HG02970 (cell line): ENCODE results near the gene CSNK1G2.

ENCODE experiments used
- ATAC-seq: cut with Tn5 transposase; IDR thresholded peaks from one replicate; pipeline ENCODE4 v1.9.1; 2021; ENCODE audit warnings: mild to moderate bottlenecking, moderate library complexity, moderate number of reproducible peaks; ENCODE audit not compliant: unreplicated experiment, low FRiP score

CSNK1G2 gene

GRCh38 chr19:1917926-1918325 is 23.0 kb upstream of the CSNK1G2 start:
- ATAC-seq: no peak

- no peak for ATAC-seq
These were observed 22.0 kb upstream of the CSNK1G2 start for GRCh38 chr19:1918975-1919374.

- no peak for ATAC-seq
These were observed 20.3 kb upstream of the CSNK1G2 start for GRCh38 chr19:1920644-1921043.

DNA sequence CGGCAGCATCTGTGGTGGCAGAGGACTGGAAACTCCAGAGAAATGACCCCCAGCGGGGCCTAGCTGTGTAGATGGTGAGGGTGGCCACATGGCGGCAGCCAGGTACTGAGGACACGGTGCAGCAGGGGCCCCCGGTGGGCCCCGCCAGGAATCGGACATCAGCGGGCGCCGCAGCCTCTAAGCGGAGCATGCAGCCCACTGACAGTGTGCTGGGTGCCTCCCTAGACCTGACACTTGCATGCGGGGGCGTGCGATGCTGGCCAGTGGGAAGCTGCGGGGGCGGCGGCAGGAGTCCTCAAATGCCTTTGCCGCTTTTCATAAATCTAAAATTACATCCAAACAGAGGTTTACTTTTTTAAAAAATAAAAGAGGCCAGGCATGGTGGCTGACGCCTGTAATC is 19.6 kb upstream of the CSNK1G2 start:
- no peak for ATAC-seq

DNA sequence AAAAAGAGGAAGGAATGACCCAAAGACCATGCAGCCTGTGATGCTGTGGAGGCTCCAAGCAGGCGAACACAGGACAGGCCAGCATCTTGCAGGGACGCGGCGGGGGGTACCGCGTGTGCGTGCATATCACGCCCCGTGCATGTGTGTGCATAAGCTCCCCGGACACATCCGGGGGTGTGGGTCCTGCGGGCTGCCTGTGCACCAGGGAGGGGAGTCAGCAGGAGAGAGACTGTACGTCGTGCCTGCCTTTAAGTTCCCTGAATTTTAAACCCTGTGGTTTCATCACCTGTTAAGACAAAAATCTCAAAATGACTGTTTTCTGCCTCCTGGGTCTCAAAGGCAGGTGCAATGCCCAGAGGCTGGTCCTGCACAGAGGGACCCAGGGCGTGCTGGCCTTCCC is 19.1 kb upstream of the CSNK1G2 start:
- no peak for ATAC-seq

DNA sequence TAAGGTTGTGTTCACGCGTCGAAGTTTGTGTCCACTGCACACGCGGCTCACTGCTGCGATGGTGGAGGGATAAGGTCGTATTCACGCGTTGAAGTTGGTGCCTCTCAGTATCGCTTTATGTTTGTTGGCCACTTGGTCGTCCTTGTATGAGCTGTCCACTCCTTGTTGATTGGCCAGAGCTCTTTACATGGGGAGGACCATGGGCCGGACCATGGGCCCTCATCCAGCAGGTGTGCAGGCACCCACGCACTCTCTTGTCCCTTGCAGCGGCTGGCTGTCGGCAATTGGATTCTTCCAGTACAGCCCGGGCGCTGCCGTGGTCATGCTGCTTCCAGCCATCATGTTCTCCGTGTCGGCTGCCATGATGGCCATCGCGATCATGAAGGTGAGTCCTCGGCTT is 18.2 kb upstream of the CSNK1G2 start:
- no peak for ATAC-seq

GRCh38 chr19:1923319-1923718 is 17.7 kb upstream of the CSNK1G2 start:
- ATAC-seq: no peak

GRCh38 chr19:1924320-1924961 is 16.5 kb upstream of the CSNK1G2 start:
- no peak for ATAC-seq

DNA sequence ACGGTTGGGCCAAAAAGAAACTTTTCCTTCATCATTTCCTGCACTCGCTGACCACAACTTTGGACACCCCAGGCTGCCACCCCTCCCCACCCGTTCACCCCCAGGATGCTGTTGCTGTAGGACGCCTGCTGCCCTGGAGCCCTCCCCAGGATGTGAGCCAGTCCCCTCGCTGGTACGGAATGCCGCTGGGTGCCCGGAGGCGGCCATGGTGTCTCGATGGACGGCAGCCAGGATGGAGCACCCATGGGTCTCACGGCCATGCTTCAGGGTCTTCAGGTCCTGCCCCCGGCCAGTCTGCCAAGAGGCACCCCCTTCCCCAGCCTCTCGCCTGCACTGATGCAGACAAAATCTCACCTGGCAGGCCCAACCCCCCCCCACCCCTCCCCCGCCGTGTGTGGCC is 15.4 kb upstream of the CSNK1G2 start:
- ATAC-seq: no peak

GRCh38 chr19:1929021-1929742 is 11.8 kb upstream of the CSNK1G2 start:
- no peak for ATAC-seq

GRCh38 chr19:1931445-1931844 is 9.5 kb upstream of the CSNK1G2 start:
- ATAC-seq: no peak

GRCh38 chr19:1932395-1932794 is 8.6 kb upstream of the CSNK1G2 start:
- ATAC-seq: no peak

DNA sequence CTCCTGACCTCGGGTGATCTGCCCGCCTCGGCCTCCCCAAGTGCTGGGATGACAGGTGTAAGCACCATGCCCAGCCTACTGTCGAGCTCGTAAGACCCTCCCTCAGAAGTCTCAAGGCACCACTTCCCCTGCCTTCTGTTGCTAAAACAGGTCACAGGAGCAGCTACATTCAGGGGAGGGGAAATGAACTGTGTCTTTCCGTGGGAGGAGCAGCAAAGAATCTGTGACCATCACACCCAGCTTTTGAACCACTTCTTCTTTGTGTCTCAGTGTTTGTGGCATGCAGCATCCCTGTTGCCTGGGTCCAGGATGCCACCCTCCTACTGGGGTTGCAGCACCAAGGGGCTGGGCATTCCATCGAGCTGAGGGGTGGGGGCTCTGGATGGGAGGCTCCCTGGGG is 7.7 kb upstream of the CSNK1G2 start:
- ATAC-seq: no peak

GRCh38 chr19:1933942-1934341 is 7.0 kb upstream of the CSNK1G2 start:
- no peak for ATAC-seq

GRCh38 chr19:1935484-1936208 is 5.3 kb upstream of the CSNK1G2 start:
- ATAC-seq: no peak

GRCh38 chr19:1936430-1936829 is 4.5 kb upstream of the CSNK1G2 start:
- no peak for ATAC-seq

- ATAC-seq: no peak
These were observed 3.9 kb upstream of the CSNK1G2 start for GRCh38 chr19:1936916-1937610.

- no peak for ATAC-seq
These were observed 2.9 kb upstream of the CSNK1G2 start for GRCh38 chr19:1938071-1938470.

- ATAC-seq: peak; percentile 28
These were observed 1.3 kb downstream of the CSNK1G2 start for GRCh38 chr19:1942078-1942933.

GRCh38 chr19:1942934-1943555 is 2.1 kb downstream of the CSNK1G2 start:
- no peak for ATAC-seq
